ENCODE measurements around the gene ZNF655.

- TF ChIP-seq ARNTL (CRISPR knock-in tag; IDR thresholded peaks at IDR 0.05; ENCODE audit: borderline replicate concordance, low read depth), result no peak
- TF ChIP-seq ZFP30 (CRISPR knock-in tag; IDR thresholded peaks at IDR 0.05), result no peak
- TF ChIP-seq ZC3H10 (CRISPR knock-in tag; IDR thresholded peaks at IDR 0.05), result no peak
- TF ChIP-seq CREB5 (CRISPR knock-in tag; IDR thresholded peaks at IDR 0.05; ENCODE audit: low read depth), result no peak
- no peak for TF ChIP-seq SNAI2 (CRISPR knock-in tag; IDR thresholded peaks at IDR 0.05)
- TF ChIP-seq PATZ1 (CRISPR knock-in tag; IDR thresholded peaks at IDR 0.05; ENCODE audit: borderline replicate concordance), result no peak
- TF ChIP-seq TCF4 (CRISPR knock-in tag; IDR thresholded peaks at IDR 0.05; ENCODE audit: borderline replicate concordance), result no peak
- TF ChIP-seq TSHZ2 (CRISPR knock-in tag; IDR thresholded peaks at IDR 0.05), result no peak
These were observed 66.9 kb downstream of the ZNF655 start for GRCh38 chr7:99625321-99625720.

All from SK-N-SH treated with all-trans-retinoic acid at 6 μM for 48 hours (cell line).